ENCODE measurements around the gene CTU2. TPM values are rescaled to one million over a fixed set of nuclear protein-coding genes. Genes with fewer than 3 reads are reported as not detected.

CTU2 gene
- total RNA-seq, 1 experiment from 2014 or later = 24.8 TPM

DNA sequence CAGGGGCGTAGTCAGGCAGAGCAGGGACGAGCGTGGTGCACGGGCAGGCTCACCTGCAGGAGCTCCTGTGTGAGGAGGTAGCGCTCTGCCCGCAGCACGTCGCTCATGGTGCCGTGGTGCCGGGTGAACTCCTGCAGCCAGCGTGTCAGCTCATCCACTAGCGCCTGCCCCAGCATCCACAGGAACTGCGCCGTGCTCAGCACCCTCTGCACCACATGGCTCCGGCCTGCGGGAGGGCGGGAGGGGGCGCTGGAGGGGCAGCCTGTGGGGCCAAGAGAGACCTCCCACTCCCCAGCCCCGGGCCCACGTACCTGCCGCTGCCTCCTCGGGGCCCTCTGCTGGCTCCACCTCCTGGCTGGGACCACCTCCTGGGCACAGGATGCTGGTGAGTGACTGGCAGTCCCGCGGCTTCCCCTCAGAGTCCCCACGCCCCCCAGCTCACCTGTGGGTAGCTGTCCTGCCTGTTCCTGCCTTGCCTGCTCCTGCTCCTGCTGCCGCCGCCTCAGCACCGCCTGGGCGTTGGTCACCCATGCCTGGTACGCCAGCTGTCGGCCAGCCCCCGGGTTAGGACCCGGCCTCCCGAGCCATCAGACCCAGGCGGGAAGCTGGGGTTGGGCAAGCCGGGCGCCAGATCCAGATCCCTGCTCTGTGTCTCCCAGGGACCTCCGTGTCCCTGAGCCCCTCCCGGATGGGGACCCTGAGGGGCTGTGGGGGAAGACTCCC is 16.6 kb downstream of the CTU2 start:
- no TSS peak for BruUV-seq (replicated peaks)
- no peaks in the 10 kb centered on the region for H3K9me3 ChIP-seq (ENCODE audit: control insufficient read depth, insufficient read depth, low read depth, low read length)
- H3K4me3 ChIP-seq (ENCODE audit: low read depth in 2 of 2, low read length in 2 of 2) = no peak overlapping the region
- H3K27ac ChIP-seq (ENCODE audit: low read length) = no peak overlapping the region
- CTCF ChIA-PET = interaction anchor here (0.7 kb wide), 1 partner anchor 121 kb away, joined by 4 read pairs; no protein-coding TSS in a partner anchor
- ATAC-seq (no peak), DNase-seq (ENCODE audit: low read depth, low spot score) (no peak)
- H3K4me1 ChIP-seq (ENCODE audit: control insufficient read depth, insufficient read depth, low read length) = no peaks in the 10 kb centered on the region
- no peaks in the 10 kb centered on the region for H3K27me3 ChIP-seq (ENCODE audit: control insufficient read depth, insufficient read depth, low read length)
- POLR2A ChIA-PET = no interaction called here
- H3K36me3 ChIP-seq (ENCODE audit: control insufficient read depth, insufficient read depth, low read length) = peaks cover 2% of the 10 kb centered on the region; the same call in 1 of the 2 replicates
- in situ Hi-C loops (cut with HindIII; ENCODE audit: low pct_unique_long_range_greater_than_20kb, low sequenced_read_pairs) (no loop called here), intact Hi-C loops (cut with micrococcal nuclease; ENCODE audit: unreplicated experiment) (no loop called here)
- TF ChIP-seq, protein P1, sequence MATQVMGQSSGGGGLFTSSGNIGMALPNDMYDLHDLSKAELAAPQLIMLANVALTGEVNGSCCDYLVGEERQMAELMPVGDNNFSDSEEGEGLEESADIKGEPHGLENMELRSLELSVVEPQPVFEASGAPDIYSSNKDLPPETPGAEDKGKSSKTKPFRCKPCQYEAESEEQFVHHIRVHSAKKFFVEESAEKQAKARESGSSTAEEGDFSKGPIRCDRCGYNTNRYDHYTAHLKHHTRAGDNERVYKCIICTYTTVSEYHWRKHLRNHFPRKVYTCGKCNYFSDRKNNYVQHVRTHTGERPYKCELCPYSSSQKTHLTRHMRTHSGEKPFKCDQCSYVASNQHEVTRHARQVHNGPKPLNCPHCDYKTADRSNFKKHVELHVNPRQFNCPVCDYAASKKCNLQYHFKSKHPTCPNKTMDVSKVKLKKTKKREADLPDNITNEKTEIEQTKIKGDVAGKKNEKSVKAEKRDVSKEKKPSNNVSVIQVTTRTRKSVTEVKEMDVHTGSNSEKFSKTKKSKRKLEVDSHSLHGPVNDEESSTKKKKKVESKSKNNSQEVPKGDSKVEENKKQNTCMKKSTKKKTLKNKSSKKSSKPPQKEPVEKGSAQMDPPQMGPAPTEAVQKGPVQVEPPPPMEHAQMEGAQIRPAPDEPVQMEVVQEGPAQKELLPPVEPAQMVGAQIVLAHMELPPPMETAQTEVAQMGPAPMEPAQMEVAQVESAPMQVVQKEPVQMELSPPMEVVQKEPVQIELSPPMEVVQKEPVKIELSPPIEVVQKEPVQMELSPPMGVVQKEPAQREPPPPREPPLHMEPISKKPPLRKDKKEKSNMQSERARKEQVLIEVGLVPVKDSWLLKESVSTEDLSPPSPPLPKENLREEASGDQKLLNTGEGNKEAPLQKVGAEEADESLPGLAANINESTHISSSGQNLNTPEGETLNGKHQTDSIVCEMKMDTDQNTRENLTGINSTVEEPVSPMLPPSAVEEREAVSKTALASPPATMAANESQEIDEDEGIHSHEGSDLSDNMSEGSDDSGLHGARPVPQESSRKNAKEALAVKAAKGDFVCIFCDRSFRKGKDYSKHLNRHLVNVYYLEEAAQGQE (IDR thresholded peaks at IDR 0.05; ENCODE audit: insufficient read depth in 1 of 2, low read depth in 2 of 2, low read length in 1 of 2) = no peak
- TF ChIP-seq, protein P2, sequence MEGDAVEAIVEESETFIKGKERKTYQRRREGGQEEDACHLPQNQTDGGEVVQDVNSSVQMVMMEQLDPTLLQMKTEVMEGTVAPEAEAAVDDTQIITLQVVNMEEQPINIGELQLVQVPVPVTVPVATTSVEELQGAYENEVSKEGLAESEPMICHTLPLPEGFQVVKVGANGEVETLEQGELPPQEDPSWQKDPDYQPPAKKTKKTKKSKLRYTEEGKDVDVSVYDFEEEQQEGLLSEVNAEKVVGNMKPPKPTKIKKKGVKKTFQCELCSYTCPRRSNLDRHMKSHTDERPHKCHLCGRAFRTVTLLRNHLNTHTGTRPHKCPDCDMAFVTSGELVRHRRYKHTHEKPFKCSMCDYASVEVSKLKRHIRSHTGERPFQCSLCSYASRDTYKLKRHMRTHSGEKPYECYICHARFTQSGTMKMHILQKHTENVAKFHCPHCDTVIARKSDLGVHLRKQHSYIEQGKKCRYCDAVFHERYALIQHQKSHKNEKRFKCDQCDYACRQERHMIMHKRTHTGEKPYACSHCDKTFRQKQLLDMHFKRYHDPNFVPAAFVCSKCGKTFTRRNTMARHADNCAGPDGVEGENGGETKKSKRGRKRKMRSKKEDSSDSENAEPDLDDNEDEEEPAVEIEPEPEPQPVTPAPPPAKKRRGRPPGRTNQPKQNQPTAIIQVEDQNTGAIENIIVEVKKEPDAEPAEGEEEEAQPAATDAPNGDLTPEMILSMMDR (IDR thresholded peaks at IDR 0.05) = no peak
- TF ChIP-seq POLR2AphosphoS5 (IDR thresholded peaks at IDR 0.05; ENCODE audit: low read depth, low read length) = no peak
- TF ChIP-seq SIN3A (IDR thresholded peaks at IDR 0.05; ENCODE audit: borderline replicate concordance, insufficient read depth, low read depth, low read length) = no peak
- no peak for TF ChIP-seq TCF7L2 (IDR thresholded peaks at IDR 0.05; ENCODE audit: low read depth, low read length)

- CTCF ChIA-PET = no interaction called here
- Histone ChIP-seq H3K4me1 (ENCODE audit: control insufficient read depth, insufficient read depth, low read length) (no peaks in the 10 kb centered on the region), H3K9me3 (ENCODE audit: control insufficient read depth, insufficient read depth, low read depth, low read length) (no peaks in the 10 kb centered on the region), H3K27ac (ENCODE audit: low read length) (no peak overlapping the region), H3K36me3 (ENCODE audit: control insufficient read depth, insufficient read depth, low read length) (peaks cover 2% of the 10 kb centered on the region; the same call in 1 of the 2 replicates), H3K27me3 (ENCODE audit: control insufficient read depth, insufficient read depth, low read length) (no peaks in the 10 kb centered on the region), H3K4me3 (ENCODE audit: low read depth in 2 of 2, low read length in 2 of 2) (no peak overlapping the region)
- TF ChIP-seq TCF7L2 (IDR thresholded peaks at IDR 0.05; ENCODE audit: low read depth, low read length) (no peak), POLR2AphosphoS5 (IDR thresholded peaks at IDR 0.05; ENCODE audit: low read depth, low read length) (no peak), SIN3A (IDR thresholded peaks at IDR 0.05; ENCODE audit: borderline replicate concordance, insufficient read depth, low read depth, low read length) (no peak)
- TF ChIP-seq, protein P2 (IDR thresholded peaks at IDR 0.05) = no peak
- TF ChIP-seq, protein P1 (IDR thresholded peaks at IDR 0.05; ENCODE audit: insufficient read depth in 1 of 2, low read depth in 2 of 2, low read length in 1 of 2) = no peak
- POLR2A ChIA-PET = no interaction called here
- ATAC-seq (no peak), DNase-seq (ENCODE audit: low read depth, low spot score) (no peak)
- in situ Hi-C loops (cut with HindIII; ENCODE audit: low pct_unique_long_range_greater_than_20kb, low sequenced_read_pairs) (no loop called here), intact Hi-C loops (cut with micrococcal nuclease; ENCODE audit: unreplicated experiment) (no loop called here)
- no TSS peak for BruUV-seq (replicated peaks)
These were observed 17.2 kb downstream of the CTU2 start for GRCh38 chr16:88723507-88723887.
